Mammary epithelial cell (primary cell): ENCODE data around the gene ARHGEF28.

Experiments used
- CTCF ChIP-seq, 2 donors: IDR thresholded peaks in 1 of 2; conservative IDR thresholded peaks in 1 of 2; 2 replicates each; pipeline ENCODE4 v1.5.1; 2011 to 2012; ENCODE audit warnings: inconsistent platforms in 2 of 2, low read length in 2 of 2, mild to moderate bottlenecking in 2 of 2, control low read depth in 1 of 2, low read depth in 1 of 2; ENCODE audit not compliant: insufficient read depth in 1 of 2; ENCODE audit errors: extremely low read depth in 1 of 2
- EZH2 ChIP-seq: IDR thresholded peaks from 2 replicates; pipeline ENCODE4 v1.6.1; 2012; ENCODE audit warnings: low read length, inconsistent platforms, borderline replicate concordance

GRCh38 chr5:73691302-73692080, 65.5 kb downstream of the ARHGEF28 start:
- no peak for TF ChIP-seq EZH2
- no peak for TF ChIP-seq CTCF (conservative IDR thresholded peaks at IDR 0.05 in 1 of 2, IDR thresholded peaks at IDR 0.05 in 1 of 2; ENCODE audit: extremely low read depth in 1 of 2, insufficient read depth in 1 of 2, low read depth in 1 of 2, low read length in 2 of 2)
